ENCODE results near the gene TXLNB.
"Not testable (repeated sequence)": the region's sequence is repeated elsewhere in the genome, so short reads cannot be mapped to it uniquely, and the experiment has no call there.

Gene TXLNB

DNA sequence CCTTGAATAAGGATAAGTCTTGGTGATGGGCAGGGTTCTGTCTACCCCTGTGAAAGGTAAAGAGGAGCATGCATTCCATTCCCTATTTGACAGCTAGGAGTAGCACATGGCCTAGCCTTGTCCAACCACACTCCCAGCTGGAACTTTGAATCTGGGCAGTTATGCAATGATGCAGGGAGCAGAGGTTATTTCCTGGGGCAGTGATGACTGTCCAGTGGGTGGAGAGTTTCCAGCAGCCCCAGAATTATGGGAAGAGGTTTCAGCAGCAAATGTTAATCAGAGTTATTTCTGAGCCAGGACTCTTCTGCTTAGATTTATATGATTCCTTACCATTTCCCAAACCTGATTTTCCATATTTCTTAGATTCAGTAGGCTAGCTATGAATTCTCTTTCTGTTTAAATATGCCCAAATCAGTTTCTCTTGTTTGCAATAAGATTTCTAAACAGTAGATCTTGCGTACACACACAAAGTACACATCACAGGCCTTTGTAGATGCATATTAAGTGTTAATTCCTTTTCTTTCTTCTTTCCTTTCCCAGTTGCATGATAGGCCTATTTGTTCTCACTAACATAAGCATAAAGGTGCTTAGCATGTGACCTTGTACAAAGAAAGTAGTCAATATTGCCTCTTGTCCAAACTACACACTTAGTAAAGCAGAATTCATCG is 17.3 kb upstream of the TXLNB start:
- no peak for DNase-seq

DNA sequence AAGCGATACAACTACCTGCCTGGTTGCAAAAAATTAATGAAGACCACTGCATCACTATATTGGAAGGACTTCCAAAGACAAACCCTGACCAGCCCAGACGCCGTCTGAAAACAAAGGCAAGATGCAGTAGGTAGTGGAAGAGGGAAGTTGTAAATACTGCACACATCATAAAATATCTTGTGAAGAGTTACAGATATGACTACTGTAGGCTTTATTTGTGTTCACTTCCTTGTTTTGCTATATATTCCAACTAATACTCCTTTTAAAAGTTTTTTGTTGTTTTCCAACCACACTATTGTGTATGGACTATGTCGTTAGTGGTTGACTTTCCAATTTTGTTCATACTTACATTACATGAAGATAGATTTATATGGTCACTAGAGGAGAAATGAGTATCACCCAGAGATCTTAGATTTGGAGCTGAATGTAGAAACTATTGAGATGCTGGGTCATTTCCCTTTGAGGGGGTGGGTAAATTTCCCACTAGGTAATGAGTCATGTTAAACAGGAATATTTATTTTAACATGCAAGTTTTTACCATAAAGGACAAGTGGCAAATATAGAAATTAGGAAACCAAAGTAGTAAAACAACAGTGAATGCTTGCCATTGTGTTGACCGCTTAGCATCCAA is 16.6 kb upstream of the TXLNB start:
- DNase-seq, result no peak

DNA sequence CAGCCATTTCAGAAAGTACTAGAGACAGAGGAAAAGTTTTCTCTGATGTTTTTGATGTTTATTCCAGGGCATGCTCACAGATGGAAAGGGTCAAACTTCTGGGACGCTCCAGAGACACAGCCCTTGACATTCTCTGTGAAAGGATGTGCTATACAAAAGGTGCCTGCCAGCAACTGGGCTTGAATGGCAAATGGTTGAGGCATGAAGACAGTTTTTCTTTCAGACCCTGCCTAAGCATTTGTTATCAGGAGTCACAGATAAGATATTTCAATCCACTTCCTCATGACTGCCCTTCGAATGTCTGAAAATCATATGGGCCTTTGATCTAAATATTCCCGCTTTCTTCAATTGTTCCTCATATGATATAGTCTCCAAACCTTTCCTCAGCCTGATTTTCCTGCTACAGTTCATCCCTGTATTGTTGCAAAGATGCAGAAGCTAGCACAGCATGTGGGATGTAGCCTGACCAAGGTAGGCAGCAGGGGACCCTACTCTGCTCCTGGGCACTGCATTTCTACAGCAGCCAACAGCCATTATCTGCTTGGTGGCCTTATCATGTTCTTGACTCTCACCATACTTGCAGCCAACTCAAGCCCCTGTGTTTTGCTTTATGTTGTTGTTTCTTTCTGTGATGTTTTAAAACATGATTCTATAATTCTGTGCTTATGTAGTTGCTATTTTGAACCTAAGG is 14.6 kb upstream of the TXLNB start:
- no peak for DNase-seq

DNA sequence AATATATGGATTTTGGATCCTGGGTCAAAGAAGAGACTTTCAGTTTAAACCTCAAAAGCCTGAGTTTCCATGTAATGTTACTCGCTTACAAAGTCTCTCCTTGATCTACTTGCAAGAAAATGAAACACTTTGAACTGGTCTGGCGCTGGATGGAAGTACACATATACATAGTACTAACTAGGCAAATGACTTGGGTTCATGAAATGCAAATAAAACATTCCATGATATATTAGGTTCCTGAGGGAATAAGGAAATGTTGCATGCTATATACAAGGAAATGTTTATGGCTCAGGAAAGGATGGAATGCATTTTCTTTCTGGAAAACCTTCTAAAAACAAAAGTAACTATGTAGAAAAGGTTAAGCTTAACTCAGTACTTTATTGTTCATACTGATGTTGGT is 11.4 kb upstream of the TXLNB start:
- DNase-seq, result no peak

DNA sequence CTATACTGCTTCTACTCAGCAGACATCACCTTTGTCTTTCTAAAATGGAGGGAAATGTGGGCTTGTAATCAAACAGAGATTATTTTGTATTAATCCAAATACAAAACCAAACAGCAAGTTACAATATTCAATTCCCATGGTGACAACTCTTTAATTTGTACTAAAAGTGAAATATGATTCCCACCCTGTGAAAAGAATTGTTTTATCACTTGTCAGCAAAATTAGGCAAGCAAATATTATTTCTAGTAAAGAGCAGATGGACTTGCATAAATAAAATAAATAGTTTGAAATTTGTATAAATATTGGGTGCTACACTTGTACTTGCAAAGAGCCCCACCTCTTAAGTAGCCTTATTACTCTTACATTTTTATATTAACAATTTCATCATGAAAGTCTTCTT is 6.1 kb upstream of the TXLNB start:
- DNase-seq, result no peak

DNA sequence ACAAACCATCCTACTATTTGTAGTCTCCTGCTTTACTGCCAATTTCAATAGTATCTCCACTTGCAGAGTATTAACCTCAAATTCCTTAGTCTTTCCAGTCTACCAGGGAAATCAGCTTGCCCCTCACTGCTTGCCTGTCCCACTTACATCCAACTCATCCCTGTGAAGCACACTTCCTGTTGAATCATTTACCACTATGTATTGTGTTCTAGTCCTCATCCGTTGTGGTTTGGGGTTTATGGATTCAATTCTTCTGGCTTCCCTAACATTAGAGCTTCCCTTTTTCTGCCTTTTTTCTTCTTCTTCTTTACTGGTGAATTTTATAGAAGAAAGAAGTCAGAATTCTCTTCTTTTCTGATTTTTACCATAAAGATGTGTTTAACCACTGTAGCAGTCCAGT is 5.1 kb upstream of the TXLNB start:
- no peak for DNase-seq

- DNase-seq, result no peak
Observed at GRCh38 chr6:139295901-139296300, 4.1 kb upstream of the TXLNB start.

- DNase-seq, result no peak
Observed at GRCh38 chr6:139294090-139294489, 2.3 kb upstream of the TXLNB start.

DNA sequence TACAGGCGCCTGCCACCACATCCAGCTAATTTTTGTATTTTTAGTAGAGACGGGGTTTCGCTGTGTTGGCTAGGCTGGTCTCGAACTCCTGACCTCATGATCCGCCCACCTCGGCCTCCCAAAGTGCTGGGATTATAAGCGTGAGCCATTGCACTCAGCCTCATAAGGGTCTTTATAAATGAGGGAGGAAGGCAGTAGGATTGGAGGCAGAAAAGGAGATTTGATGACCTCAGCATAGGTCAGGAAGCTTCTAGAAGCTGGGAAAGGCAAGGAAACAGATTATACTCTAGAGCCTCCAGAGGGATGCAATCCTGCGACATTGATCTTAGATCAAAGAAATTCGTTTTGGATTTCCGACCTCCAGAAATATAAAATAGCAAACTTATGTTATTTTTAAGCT is 1.4 kb upstream of the TXLNB start:
- DNase-seq, result not testable (repeated sequence)

- no peak for DNase-seq
Observed at GRCh38 chr6:139290787-139291311, 949 bp downstream of the TXLNB start.

- DNase-seq, result no peak
Observed at GRCh38 chr6:139289233-139289632, 2.6 kb downstream of the TXLNB start.

- DNase-seq, result no peak
Observed at GRCh38 chr6:139288496-139289040, 3.2 kb downstream of the TXLNB start.

DNA sequence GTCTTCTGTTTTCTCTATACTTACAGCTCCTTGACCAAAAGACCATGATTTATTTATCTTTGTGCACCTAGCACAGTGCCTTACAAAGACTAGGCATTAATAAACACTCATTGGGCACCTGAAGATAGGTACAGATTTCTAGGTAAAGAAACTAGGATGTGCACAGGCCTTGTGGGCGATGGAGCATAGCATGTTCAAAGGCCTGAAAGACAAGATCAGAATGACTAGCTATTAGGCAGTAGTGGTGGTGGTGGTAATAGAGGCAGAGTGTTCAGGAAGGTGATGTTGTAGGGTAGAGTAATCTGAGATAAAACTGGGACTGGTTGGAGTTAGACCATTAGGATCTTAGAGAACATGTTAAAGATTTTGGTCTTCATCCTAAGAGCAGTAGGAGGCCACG is 3.9 kb downstream of the TXLNB start:
- DNase-seq, result no peak

GRCh38 chr6:139286438-139286837 is 5.4 kb downstream of the TXLNB start:
- not testable (repeated sequence) for DNase-seq

GRCh38 chr6:139285590-139285989 is 6.2 kb downstream of the TXLNB start:
- DNase-seq, result no peak

GRCh38 chr6:139284789-139285188 is 7.0 kb downstream of the TXLNB start:
- DNase-seq, result no peak

- DNase-seq, result no peak
Observed at GRCh38 chr6:139282684-139283083, 9.1 kb downstream of the TXLNB start.

- DNase-seq, result no peak
Observed at GRCh38 chr6:139278190-139278589, 13.6 kb downstream of the TXLNB start.

GRCh38 chr6:139277587-139277986 is 14.2 kb downstream of the TXLNB start:
- no peak for DNase-seq

- no peak for DNase-seq
Observed at GRCh38 chr6:139277161-139277560, 14.6 kb downstream of the TXLNB start.

DNA sequence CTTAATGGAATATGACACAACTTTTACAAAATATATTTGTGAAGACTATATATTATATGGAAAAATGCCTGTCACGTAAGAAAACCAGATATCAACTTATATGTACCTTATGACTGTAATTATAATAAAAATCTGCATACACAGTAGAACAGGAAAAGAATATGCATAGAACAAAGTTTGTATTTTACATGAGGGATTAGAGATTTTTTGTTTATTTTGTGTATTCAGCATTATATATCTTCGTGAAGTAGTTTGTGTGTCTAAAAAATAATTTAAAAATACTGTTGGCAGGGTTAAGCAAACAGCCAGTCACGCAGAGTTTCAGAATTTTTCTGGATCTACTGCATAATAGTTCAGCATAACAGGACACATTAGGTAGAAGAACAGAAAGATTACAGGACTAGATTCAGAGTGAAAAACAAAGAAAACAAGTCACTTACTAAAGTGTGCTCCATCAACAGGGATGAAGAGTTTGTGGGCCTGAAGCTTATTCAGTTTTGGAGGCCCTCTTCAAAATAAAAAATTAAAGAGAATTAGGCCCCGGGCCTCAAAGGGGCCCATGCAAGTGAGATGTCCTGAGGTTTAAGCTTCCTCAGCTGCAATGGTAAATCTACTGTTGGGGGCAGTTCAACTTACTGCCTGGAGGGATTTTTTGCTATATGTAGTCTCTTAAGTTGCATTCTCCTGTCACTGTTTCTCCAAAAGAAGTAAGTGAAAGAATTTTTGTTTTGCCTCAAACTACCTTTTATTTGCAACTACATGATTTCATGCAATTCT is 16.3 kb downstream of the TXLNB start:
- no peak for DNase-seq

- no peak for DNase-seq
Observed at GRCh38 chr6:139271056-139271455, 20.7 kb downstream of the TXLNB start.

DNA sequence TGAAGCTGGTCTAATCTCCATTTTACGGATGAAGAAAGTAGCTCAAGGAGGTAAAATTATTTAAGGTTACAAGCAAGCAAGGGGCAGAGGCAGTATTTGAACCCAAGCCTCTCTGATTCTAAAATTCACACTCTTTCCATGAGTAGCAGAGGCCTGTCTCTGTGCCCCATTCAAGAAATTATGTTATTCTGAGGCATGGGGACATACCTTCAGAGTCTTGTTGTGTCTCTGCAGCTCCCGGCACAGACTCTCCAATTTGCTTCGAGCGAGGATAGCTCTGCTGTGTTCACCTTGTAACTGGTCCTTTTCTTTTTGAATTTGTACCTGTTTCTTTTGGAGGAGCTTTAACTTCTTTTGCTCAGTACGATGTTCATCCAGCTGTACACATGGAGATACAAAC is 21.5 kb downstream of the TXLNB start:
- DNase-seq, result no peak
